Endothelial cell (in vitro differentiated cells): Measurements from ENCODE around the gene GBF1. TPM values are rescaled to one million over a fixed set of nuclear protein-coding genes. Genes with fewer than 3 reads are reported as not detected.

Experiments used
- DNase-seq: peaks from one replicate; pipeline ENCODE4 v3.0.0; 2021; ENCODE audit warnings: low spot score
- H3K27ac Mint-ChIP-seq: one replicate; pipeline ENCODE4 v1.8.0; 2021; ENCODE audit warnings: mixed read lengths, inconsistent platforms; ENCODE audit not compliant: unreplicated experiment
- H3K27me3 Mint-ChIP-seq: one replicate; pipeline ENCODE4 v1.8.0; 2021; ENCODE audit warnings: mild to moderate bottlenecking, moderate library complexity, mixed read lengths, inconsistent platforms; ENCODE audit not compliant: unreplicated experiment
- H3K36me3 Mint-ChIP-seq: one replicate; pipeline ENCODE4 v1.8.0; 2021; ENCODE audit warnings: mild to moderate bottlenecking, low read depth, mixed read lengths, inconsistent platforms; ENCODE audit not compliant: unreplicated experiment
- H3K4me1 Mint-ChIP-seq: one replicate; pipeline ENCODE4 v1.8.0; 2021; ENCODE audit warnings: mild to moderate bottlenecking, mixed read lengths, inconsistent platforms; ENCODE audit not compliant: unreplicated experiment
- H3K4me3 Mint-ChIP-seq: one replicate; pipeline ENCODE4 v1.8.0; 2021; ENCODE audit warnings: mild to moderate bottlenecking, mixed read lengths, inconsistent platforms; ENCODE audit not compliant: unreplicated experiment
- H3K9me3 Mint-ChIP-seq: one replicate; pipeline ENCODE4 v1.8.0; 2021; ENCODE audit warnings: mixed read lengths, inconsistent platforms; ENCODE audit not compliant: unreplicated experiment
- CTCF ChIP-seq: fragments of 200-600 bp; sonication (generic); IDR thresholded peaks from one replicate; pipeline ENCODE4 v1.5.0; 2021; ENCODE audit warnings: antibody characterized with exemption; ENCODE audit not compliant: unreplicated experiment
- total RNA-seq: library from RNA; stranded (reverse); fragmentation: NEBNext Ultra II Directional; extraction: Animal tissue kit (Norgen Biotek cat#: 25700); gene quantifications from one replicate; pipeline ENCODE4 v1.2.1, GENCODE V29; 2021; ENCODE audit not compliant: unreplicated experiment

The GBF1 gene
- total RNA-seq, 1 donor from 2014 or later, result 45.1 TPM

- TF ChIP-seq CTCF, result no peak
- Mint-ChIP-seq H3K9me3 (no peaks in the 10 kb centered on the region), H3K27me3 (peaks cover 32% of the 10 kb centered on the region), H3K4me1 (peaks cover 15% of the 10 kb centered on the region), H3K27ac (no peak overlapping the region), H3K36me3 (peaks cover 10% of the 10 kb centered on the region), H3K4me3 (no peak overlapping the region)
- no peak for DNase-seq
Observed at GRCh38 chr10:102413806-102414561, 168.7 kb downstream of the GBF1 start.

GRCh38 chr10:102414749-102415148, 169.4 kb downstream of the GBF1 start:
- no peak for DNase-seq
- no peak overlapping the region for H3K27ac Mint-ChIP-seq
- peaks cover 7% of the 10 kb centered on the region for H3K36me3 Mint-ChIP-seq
- no peak overlapping the region for H3K4me3 Mint-ChIP-seq
- no peak for TF ChIP-seq CTCF
- no peaks in the 10 kb centered on the region for H3K9me3 Mint-ChIP-seq
- H3K27me3 Mint-ChIP-seq, result peaks cover 30% of the 10 kb centered on the region
- H3K4me1 Mint-ChIP-seq, result peaks cover 15% of the 10 kb centered on the region

DNA sequence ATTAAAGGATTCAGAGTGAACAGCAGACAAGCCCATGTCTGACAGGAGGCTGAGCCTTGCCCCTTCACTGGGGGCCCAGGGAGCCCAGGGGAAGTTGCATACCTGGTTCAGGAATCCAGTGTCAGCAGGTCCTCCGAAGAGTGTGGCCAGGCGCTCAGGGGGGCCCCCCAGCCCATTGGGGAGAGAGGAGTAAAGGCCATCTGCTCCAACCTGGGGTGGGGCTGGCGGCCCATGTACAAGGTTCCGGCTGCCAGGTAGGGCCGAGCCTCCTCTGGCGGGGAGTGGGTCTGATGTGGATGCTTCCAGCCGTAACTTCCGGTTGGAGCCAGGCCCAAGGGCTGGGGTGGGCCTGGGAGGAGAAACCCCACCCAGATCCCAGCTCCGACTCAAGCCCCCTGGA, 171.0 kb downstream of the GBF1 start:
- Mint-ChIP-seq H3K4me1 (peaks cover 11% of the 10 kb centered on the region), H3K27me3 (peaks cover 23% of the 10 kb centered on the region), H3K36me3 (peaks cover 3% of the 10 kb centered on the region), H3K9me3 (no peaks in the 10 kb centered on the region), H3K27ac (no peak overlapping the region), H3K4me3 (no peak overlapping the region)
- TF ChIP-seq CTCF, result no peak
- no peak for DNase-seq

GRCh38 chr10:102416695-102417094, 171.4 kb downstream of the GBF1 start:
- Mint-ChIP-seq H3K27me3 (peaks cover 23% of the 10 kb centered on the region), H3K27ac (no peak overlapping the region), H3K9me3 (no peaks in the 10 kb centered on the region), H3K36me3 (peaks cover 3% of the 10 kb centered on the region), H3K4me3 (no peak overlapping the region), H3K4me1 (peaks cover 9% of the 10 kb centered on the region)
- TF ChIP-seq CTCF, result no peak
- DNase-seq, result no peak

- H3K4me3 Mint-ChIP-seq, result peak within 1 kb of the TSS; percentile 96
- TF ChIP-seq CTCF, result no peak
- H3K4me1 Mint-ChIP-seq, result peaks cover 17% of the 10 kb centered on the region
- H3K36me3 Mint-ChIP-seq, result peaks cover 3% of the 10 kb centered on the region
- no peaks in the 10 kb centered on the region for H3K9me3 Mint-ChIP-seq
- H3K27me3 Mint-ChIP-seq, result peaks cover 24% of the 10 kb centered on the region
- no peak for DNase-seq
- H3K27ac Mint-ChIP-seq, result peak within 1 kb of the TSS; percentile 72
Observed at GRCh38 chr10:102418622-102419268, 173.4 kb downstream of the GBF1 start, which contains the start of gene PSD. Gene PSD, minus strand, starts transcription at chr10:102418785. Its CDS starts 1,747 bp downstream, at chr10:102417038.
